ENCODE results near the gene CDK6.
"Not testable (repeated sequence)": the region's sequence is repeated elsewhere in the genome, so short reads cannot be mapped to it uniquely, and the experiment has no call there.

CDK6 gene

DNA sequence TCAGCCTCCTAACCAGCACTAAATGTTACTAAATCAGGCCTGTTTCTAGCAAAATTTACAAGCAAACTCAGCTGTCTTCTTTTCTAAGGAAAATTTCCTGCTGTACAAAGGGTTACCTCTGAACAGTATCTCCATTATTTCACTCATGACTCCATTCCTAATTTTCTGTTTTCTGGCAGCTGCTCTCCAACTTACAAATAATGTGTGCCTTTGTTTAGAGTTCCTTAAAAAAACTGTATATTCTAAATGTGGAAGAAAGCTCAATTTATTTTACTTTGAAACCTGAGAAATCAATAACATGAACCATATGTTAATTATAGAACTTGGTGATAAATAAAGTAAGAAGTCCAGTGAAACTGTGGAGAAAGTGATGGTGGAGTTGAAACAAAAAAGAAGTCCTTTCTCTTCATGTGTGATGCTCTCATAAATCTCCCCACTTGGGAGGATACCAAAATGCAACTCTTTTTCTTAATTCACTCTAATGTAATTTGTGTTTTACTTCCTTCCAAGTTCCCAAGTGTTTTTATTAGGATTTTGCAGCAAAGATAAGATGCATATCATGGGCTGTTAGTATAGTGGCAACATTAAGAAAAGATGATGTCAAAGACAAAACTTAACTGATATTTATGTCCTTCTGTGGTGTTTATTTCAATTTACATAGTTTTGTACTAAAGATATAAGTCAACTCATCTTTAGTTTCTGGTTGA, 74.8 kb downstream of the CDK6 start:
- DNase-seq (ENCODE audit: low read depth), result no peak

DNA sequence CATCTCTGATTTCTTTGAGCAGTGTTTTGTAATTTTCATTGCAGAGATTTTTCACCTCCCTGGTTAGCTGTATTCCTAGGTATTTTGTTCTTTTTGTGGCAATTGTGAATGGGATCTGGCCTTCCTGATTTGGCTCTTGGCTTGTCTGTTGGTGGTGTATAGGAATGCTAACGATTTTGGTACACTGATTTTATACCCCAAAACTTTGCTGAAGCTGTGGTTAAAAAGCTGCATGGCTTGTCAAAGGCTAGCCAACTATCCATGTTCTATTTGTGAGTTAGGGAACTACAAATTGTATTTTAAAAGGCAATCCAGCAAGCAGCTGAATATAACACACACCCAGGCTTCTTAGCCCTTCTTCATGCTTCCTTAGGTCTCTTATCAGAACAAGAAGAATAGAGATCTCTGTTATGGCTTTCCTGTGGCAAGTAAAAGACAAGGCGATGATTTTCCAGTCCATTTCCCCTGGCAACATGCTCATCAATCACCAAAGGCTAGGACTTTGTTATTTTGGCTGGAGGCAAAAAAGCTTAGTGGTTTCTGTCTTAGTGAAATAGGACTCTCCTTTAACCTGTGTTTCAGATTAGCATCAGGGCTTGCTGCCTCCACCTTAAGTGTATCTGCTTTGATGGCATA, 77.5 kb downstream of the CDK6 start:
- DNase-seq (ENCODE audit: low read depth), result no peak

DNA sequence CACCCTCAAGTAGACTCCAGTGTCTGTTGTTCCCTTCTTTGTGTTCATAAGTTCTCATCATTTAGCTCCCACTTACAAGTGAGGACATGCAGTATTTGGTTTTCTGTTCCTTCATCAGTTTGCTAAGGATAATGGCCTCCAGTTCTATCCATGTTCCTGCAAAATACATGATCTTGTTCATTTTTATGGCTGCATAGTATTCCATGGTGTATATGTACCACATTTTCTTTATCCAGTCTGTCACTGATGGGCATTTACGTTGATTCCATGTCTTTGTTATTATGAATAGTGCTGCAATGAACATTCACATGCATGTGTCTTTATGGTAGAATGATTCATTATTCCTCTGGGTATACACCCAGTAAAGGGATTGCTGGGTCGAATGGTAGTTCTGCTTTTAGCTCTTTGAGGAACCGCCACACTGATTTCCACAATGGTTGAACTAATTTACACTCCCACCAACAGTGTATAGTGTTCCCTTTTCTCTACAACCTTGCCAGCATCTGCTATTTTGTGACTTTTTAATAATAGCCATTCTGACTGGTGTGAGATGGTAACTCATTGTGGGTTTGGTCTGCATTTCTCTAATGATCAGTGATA, 79.0 kb downstream of the CDK6 start:
- not testable (repeated sequence) for DNase-seq (ENCODE audit: low read depth)

DNA sequence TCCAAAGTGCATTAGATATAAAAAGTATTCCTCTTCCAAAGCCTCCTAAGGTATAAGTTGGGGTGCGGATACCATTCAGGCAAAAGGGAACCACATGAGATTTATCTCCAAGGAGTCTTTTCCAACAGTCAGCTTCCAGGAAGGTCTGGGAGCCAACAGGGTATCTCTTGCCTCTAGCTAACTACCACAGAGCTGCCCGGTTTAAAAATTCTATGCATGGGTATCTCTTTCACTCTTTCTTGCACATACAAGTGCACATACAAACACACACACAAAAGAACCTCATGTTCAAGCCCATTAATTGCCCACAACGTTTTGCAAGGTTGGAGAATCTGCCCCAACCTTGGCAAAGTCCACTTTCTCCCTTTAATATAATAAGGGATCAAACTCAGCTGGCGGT, 80.7 kb downstream of the CDK6 start:
- no peak for DNase-seq (ENCODE audit: low read depth)

DNA sequence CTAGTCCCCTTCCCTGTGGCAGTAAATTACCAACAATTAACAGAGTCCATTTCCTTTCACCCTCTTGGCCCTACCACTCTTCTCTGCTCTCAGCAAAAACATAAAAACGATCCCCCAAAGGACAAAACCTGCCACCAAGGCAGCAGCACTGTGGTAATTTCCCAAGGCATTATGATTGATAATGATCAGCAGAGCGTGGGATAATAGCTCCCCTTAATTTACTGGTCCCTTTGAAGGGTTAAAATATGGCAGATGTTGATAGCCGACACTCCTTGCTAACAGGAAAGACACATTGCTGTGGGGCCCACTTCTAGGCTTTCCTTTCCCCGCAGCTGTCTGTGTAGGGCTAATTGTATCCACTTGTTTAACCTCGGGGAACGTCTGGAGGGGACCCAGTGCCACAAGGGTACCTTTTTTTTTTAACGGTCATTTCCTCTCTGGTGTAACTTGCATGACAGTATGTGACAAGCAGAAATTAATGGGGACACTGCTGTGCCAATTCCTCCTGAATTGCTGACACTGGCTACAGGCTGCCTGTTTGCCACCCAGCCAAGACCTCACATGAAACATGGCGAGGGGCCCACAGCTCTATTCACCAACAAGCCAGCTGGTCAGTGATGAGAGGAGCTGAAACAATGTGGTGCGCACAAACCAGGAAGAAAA, 81.3 kb downstream of the CDK6 start:
- no peak for DNase-seq (ENCODE audit: low read depth)

DNA sequence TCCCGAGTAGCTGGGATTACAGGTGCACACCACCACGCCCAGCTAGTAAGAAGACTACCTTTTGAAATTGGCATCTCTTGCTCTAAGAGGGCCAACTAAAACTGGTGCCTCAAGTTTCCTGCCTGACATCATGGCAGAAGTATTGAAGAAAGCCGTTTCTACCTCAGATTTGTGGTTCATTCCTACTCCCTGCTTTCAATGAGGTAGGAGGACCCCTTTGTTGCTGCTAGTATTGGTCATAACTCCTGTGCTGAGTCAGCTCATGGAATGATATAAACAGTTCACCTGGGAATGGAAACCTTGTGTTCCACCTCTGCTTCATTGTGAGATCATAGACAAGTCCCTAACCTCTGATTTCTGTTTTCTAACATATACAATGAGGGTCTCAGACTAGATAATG, 82.8 kb downstream of the CDK6 start:
- DNase-seq (ENCODE audit: low read depth), result no peak

DNA sequence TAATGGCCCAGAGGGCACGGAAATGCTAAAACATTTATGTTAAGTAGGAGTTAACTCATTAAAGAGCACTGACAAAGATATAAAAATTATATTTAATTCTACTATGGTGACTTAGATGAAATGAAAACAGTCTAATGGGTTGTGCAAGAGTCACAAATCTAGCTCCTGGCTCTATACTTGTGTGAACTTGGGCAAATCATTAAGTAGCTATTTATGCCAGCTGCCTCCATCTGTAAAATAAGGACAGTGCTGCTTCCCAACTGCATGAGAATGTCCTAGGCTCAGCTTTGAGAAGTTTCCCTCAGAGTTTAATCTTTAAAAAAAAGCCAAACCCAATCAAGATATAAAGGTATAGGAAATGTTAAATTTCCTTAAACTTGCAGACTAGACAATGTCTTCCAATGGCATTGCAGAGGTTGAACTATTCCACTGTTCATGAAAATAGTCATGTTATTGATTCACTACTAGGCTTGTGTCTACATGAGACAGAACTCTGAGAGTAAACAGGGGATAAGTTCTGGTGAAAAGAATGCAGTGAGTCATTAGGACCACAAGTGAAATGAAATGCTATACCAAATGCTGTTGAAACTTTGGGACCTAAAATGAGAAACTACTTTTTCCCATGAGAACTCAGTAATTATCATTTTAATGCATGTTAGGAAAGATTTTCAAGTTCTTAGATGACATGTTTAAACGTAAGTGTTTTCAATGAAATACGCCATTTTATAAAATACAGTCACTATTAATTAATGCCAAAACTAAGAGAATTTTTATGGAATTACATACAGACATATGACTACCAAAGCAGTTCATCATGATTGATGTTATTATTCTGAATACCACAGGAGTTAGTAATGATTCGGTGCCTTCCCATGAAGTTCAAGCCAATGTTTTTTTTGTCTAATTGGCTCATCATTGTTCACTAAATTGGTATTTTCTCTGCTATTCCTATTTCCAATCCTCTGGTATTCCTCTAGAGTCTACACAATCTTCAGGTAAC, 84.2 kb downstream of the CDK6 start:
- DNase-seq (ENCODE audit: low read depth), result no peak

DNA sequence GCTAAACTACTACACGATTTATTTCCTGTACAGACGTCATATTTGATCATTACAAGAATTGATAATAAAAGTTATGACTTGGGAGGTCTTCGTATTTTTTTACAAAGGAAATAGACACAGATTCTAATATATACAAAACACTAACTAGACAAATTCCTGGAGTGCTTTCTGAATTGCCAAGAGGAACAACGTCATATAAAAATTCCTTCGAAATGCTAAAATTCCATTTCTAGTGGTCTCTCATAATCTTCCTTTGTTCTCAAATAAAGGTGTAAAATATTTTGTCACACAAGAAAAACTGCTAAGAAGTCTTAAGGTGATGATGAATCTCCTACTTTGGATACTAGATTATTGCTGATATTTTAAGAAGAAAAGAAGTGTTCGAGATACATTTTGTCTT, 85.4 kb downstream of the CDK6 start:
- no peak for DNase-seq (ENCODE audit: low read depth)

DNA sequence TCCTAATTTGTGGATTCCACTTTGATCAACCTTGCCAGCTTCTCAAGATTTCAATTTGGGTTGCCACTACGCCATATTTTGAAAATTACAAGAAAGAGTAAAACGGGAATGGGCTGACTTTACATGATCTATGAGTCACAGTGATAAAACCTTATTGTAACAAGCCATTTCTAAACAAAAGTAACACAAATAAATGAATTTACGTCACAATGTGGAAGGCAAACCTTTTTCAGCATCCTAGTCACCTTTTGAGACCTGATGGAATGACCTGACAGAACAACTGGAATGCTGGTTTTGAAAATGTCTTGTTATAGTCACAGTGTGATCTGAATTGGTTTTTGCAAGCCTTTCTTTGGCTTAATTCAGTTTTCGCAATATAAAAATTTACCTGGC, 85.9 kb downstream of the CDK6 start:
- no peak for DNase-seq (ENCODE audit: low read depth)

DNA sequence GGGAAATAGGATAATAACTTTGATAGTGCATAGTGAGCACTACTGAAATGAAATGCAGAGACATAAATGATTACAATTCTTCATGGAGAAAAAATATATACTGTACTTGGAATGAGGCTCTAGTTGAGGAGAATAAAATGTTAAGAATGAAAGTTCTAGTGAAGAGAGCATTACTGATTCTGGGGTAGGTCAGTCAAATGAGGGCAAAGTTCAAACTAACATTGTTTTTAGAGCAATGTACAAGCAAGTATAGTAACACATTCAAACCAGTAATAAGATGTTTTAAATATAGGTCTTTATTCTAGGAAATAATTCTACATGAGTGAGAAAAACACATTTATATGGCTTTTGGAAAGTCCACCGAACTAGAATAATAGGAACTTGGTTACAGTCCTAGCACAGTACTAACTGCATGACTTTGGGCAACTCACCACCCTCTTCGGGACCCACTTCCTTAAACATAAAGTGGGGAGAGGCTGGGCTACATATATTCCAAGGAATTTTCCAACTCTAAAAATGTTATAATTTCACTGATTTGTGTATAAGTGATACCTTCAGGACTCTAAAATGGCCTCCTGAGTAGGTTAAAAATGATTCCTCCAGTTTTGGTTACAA, 86.4 kb downstream of the CDK6 start:
- no peak for DNase-seq (ENCODE audit: low read depth)

DNA sequence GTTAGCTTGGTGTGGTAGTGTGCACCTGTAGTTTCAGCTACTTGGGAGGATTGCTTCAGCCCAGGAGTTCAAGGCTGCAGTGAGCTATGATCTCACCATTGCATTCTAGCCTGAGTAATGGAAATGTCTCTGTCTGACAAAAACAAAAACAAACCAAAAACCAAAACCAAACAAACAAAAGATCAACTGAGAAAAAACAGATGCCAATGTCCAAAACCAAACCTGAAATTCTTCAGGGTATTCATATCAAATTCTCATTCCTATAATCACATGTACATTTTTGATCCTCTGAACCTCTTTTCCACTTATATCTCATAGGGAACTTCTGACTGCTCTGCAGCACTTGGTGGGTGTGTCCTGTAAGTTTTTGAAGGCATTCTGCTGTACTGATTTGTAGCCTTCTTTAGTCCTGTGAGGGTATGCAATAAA, 87.0 kb downstream of the CDK6 start:
- DNase-seq (ENCODE audit: low read depth), result no peak

DNA sequence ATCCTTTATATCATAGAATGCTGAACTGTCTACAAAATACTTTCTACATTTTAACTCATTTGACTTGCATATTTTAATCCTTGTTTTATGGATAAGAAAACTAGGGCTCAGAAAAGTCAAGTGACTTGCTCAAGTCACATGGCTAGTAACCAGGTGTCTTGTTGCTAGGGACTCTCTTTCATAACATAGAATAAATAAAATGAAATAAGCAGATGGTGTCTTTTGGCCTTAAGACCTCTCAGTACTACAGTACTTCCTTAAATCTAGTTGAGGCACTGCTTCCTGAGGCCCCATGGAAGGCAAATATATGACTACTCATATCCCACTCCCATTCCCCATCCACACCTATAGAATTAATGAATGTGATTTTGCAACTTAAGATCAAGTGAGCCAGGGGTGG, 87.9 kb downstream of the CDK6 start:
- no peak for DNase-seq (ENCODE audit: low read depth)

DNA sequence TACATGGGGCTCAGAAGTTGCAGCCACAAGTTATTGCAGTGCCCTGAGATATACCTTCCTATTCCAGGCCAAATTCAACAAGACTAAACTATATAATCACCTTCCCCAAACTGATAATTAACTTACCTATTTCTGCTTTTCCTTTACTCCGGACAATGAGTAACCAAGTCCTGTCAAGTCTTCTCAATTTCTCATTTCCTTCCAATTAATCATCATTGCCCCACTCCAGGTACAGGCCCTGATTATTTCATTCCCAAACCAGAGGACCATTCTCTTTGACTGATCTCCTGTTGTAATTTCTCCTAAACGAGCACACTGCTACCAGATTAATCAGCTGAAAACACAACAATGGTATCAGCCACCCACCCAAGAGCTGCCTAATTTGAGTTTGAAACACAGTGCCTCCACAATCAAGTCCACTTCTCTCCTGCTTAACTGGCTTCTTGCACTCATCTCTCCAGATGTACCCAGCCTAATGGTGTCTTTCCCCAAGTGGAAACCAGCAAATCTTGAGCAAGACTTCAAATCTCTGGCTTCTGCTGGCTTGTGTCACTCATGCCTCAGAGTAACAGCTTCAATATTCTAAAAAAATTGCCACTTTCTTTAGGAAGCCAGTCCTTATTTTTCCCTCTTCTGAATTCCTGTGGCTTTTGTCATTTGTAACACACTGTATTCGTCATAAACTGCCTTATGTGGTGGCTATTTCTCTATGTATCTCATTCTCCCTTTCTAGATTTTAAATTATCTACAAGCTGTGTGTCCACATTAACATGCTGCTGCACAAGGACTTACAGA, 89.1 kb downstream of the CDK6 start:
- DNase-seq (ENCODE audit: low read depth), result no peak

DNA sequence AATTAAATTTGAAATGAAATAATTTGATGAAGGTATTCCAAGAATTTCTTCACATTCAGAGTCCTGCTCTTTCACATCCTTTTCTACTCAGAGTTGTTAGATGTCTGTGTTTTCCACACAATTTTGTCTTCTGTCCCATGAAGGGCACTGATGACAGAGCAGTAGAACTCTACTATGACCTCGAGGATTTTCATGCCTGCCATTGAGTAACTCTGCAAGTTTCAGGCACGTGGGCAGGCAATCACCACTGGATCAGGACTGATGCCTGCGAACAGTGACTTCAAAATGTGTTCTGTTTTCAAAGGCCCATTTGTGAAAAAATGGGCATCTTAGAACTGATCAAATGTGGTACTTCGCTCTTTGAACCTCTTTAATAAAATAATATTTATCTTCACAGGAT, 91.1 kb downstream of the CDK6 start:
- no peak for DNase-seq (ENCODE audit: low read depth)

DNA sequence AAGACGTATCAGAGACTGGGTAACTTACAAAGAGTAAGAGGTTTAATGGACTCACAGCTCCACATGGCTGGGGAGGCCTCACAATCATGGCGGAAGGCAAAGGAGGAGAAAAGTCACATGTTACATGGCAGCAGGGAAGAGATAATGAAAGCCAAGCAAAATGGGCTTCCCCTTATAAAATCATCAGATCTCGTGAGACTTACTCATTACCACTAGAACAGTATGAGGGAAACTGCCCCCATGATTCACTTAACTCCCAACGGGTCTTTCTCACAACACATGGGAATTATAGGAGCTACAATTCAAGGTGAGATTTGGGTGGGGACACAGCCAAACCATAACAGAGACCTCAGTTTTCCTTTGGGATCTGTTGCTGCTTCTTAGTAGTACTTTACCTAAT, 92.2 kb downstream of the CDK6 start:
- not testable (repeated sequence) for DNase-seq (ENCODE audit: low read depth)

DNA sequence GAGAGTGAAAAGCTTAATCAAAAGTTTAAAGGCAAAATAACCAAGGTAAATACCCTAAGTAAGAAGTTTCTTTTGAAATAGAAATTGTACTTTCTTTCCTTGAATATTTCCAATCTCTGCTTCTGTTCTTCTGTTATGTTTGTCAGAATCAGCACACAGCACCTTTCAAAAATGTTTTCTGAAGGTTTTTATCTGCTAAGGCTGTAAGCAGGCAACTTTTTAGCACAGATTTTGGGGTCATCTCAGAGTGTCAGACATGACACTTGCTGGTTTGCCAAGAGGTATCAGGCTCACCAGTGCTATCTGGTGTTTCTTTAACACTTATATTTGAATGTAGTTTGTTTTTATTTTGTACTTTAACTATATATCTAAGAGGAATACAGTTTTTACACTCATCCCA, 94.2 kb downstream of the CDK6 start:
- no peak for DNase-seq (ENCODE audit: low read depth)

DNA sequence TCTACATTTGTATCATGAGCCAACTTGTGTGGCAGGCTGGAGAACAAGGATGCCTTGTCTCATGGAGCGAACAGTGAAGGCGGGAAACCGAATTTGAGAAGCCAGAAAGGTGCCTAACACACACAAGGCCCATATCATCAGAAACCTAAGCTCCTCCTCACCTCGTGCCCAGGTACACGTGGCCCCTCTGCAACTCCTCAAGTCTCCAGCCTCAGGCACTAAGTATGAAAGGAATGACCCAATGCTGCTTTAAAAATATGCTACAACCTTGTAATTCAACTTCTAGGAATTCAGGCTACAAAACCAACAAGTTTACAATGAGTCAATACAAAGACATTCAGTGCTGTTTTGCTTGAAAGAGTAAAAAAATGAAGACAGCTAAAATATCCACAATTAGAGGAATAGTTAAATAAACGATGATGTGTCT, 95.7 kb downstream of the CDK6 start:
- no peak for DNase-seq (ENCODE audit: low read depth)

DNA sequence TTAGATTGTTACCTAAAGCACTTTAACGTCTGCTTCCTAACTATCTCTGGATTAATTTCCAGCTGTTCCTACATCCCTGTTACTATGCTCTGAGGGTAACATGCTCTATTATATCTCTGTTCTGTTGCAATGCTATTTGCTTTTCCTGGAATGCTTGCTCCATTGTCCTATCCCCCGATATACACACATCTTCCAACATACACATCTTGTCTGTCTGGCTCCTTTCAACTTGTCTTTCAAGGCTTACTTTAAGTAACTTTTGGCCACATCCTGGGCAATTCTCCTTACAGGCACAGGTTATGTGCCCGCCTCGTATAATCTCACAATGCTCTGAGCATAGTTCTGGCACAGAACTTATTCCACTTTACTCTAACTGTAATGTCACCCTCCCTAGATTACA, 96.2 kb downstream of the CDK6 start:
- no peak for DNase-seq (ENCODE audit: low read depth)

DNA sequence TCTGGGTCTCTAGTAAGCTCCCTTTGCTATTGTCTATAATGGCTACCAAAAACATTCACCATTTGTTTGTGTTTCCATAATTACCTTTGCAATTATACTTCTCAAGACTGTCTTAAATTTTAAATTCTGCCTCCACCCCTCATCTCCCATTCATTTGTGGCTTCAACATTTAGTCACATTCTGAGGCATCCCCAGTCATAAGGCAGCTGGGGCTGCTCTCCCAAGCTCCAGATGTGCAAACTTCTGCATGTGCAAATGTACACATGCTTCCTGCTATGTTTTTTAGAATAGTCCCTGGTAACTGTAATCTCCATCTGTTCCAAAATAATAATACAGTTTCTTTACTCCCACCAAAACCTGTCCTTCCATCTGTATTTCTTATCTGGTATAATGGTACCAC, 97.3 kb downstream of the CDK6 start:
- DNase-seq (ENCODE audit: low read depth), result no peak

DNA sequence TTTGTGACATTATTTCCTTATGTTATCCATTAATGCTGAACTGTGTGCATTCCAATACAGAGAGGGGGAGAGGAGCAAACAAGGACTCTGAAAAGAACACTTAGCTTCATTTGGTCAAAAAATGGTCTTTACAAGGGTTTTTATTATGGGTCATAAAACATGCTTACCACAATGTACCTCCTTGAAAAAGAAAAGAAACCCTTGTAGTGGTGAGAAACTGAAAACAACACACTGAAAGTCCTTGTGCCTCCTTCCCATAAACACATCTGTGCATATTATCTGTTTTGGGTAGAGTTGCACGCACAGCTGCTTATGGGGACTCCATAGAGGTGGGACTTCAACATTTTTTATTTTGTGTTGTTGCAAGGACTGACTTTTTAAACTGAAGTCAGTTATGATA, 98.7 kb downstream of the CDK6 start:
- no peak for DNase-seq (ENCODE audit: low read depth)

DNA sequence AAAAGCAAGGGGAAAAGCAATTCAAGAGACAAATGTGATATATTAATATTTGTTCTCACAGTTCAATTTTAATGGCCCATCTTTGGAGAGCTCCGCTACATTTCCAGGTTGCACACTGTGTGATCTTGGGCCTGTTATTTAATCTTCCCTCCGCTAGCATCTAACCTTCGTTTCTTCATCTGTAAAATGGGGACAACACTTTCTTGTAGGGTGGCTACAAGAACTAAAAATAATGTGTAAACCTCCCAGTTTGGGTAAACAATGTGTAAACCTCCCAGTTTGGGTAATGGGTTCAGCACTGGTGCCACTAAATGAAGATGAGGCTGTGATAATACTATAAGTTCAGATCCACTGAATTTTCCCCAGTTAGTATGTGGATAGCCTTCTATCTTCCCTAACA, 99.5 kb downstream of the CDK6 start:
- no peak for DNase-seq (ENCODE audit: low read depth)

Measured in activated gamma-delta T cell treated with anti-CD3 and anti-CD28 coated beads, Interleukin-2, amount 50 U/mL, for 16 hours (primary cell).